Duodenal mucosa (tissue), 2 donors: Measurements from ENCODE around the gene CRTC2.

Experiments used
- H3K27ac ChIP-seq: one replicate; pipeline ENCODE4 v1.7.0; 2013; ENCODE audit warnings: low read depth, low read length
- H3K27me3 ChIP-seq, 2 donors: one replicate each; pipeline ENCODE4 v1.7.0; 2013; ENCODE audit warnings: low read length in 2 of 2, control low read depth in 1 of 2; ENCODE audit not compliant: insufficient read depth in 2 of 2, control insufficient read depth in 1 of 2
- H3K36me3 ChIP-seq, 2 donors: one replicate each; pipeline ENCODE4 v1.7.0; 2013; ENCODE audit warnings: low read length in 2 of 2, control low read depth in 1 of 2; ENCODE audit not compliant: insufficient read depth in 2 of 2, control insufficient read depth in 1 of 2
- H3K4me1 ChIP-seq, 2 donors: one replicate each; pipeline ENCODE4 v1.7.0; 2013; ENCODE audit warnings: low read length in 2 of 2, control low read depth in 1 of 2; ENCODE audit not compliant: insufficient read depth in 2 of 2, control insufficient read depth in 1 of 2
- H3K4me3 ChIP-seq, 2 donors: one replicate each; pipeline ENCODE4 v1.7.0; 2013; ENCODE audit warnings: low read length in 2 of 2, low read depth in 1 of 2
- H3K9ac ChIP-seq, 2 donors: one replicate each; pipeline ENCODE4 v1.7.0; 2013; ENCODE audit warnings: low read length in 2 of 2, low read depth in 1 of 2
- H3K9me3 ChIP-seq, 2 donors: one replicate each; pipeline ENCODE4 v1.7.0; 2013; ENCODE audit warnings: low read length in 2 of 2, control low read depth in 1 of 2; ENCODE audit not compliant: control insufficient read depth in 1 of 2

The CRTC2 gene

DNA sequence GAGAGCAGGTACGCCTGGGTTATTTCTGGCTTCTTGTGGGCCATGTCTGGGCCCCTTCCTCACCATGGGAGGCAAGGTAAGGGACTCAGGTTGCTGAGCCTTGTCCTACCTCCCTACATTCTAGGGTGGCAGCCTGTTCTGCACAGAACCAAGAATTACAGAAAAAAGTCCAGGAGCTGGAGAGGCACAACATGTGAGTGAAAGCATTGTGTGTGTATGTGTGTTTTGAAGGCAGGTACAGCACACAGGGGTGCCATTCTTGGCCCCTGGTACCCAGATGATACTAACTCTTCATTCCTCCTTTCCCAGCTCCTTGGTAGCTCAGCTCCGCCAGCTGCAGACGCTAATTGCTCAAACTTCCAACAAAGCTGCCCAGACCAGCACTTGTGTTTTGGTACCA lies 14.7 kb upstream of the CRTC2 start:
- H3K4me1 ChIP-seq: peaks cover 21 to 22% of the 10 kb centered on the region in 2 donors
- no peak overlapping the region for H3K27ac ChIP-seq
- no peaks in the 10 kb centered on the region for H3K9me3 ChIP-seq
- H3K36me3 ChIP-seq: peaks cover 15 to 34% of the 10 kb centered on the region in 2 donors
- no peak overlapping the region for H3K9ac ChIP-seq
- no peaks in the 10 kb centered on the region for H3K27me3 ChIP-seq
- no peak overlapping the region for H3K4me3 ChIP-seq

GRCh38 chr1:153970346-153970745 lies 11.9 kb upstream of the CRTC2 start:
- no peaks in the 10 kb centered on the region for H3K27me3 ChIP-seq
- no peak overlapping the region for H3K9ac ChIP-seq
- H3K4me3 ChIP-seq: no peak overlapping the region
- H3K9me3 ChIP-seq: no peaks in the 10 kb centered on the region
- peaks cover 23 to 26% of the 10 kb centered on the region in 2 donors for H3K4me1 ChIP-seq
- peaks cover 15 to 28% of the 10 kb centered on the region in 2 donors for H3K36me3 ChIP-seq
- H3K27ac ChIP-seq: no peak overlapping the region

DNA sequence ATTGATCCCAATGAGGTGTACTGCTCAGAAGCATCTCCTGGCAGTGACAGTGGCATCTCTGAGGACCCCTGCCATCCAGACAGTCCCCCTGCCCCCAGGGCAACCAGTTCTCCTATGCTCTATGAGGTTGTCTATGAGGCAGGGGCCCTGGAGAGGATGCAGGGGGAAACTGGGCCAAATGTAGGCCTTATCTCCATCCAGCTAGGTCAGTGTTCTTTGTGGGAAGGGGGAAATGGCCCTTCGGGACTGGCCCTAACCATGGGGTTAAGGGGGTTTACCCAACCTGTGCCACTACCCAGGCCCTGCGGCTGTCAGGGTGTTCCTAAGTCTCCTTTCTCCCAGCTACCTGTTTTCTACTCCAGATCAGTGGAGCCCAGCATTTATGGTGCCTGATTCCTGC lies 10.6 kb upstream of the CRTC2 start:
- H3K27me3 ChIP-seq: no peaks in the 10 kb centered on the region
- peak overlapping the region; percentile 77 to 91 for H3K4me3 ChIP-seq
- H3K4me1 ChIP-seq: peaks cover 28 to 29% of the 10 kb centered on the region in 2 donors
- no peaks in the 10 kb centered on the region for H3K9me3 ChIP-seq
- H3K36me3 ChIP-seq: peaks cover 8 to 18% of the 10 kb centered on the region in 2 donors
- H3K9ac ChIP-seq: peak overlapping the region in 1 of 2 donors; percentile 83
- H3K27ac ChIP-seq: no peak overlapping the region

- Histone ChIP-seq H3K27me3 (no peaks in the 10 kb centered on the region), H3K27ac (no peak overlapping the region), H3K4me3 (peak overlapping the region; percentile 77 to 91)
Observed at GRCh38 chr1:153968408-153968807, 10.0 kb upstream of the CRTC2 start.

DNA sequence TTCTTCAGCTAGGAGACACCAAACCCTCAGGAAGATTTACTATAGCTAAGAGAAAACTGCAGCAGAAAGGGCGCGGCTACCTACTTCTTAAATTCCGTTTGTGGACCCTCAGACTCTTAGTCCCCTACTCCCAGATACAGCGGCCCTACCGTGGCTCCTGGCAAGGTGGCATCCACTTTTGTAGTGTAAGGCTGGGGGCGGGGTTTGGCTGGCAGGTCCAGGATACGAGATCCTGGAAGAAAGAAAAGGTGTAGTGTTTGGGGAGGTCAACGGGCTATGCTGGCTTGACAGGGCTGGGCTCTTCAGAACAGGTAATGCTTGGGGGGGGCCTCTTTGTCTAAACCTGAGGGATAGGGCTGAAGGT lies 9.6 kb upstream of the CRTC2 start:
- Histone ChIP-seq H3K27me3 (no peaks in the 10 kb centered on the region), H3K27ac (peak overlapping the region; percentile 61), H3K4me3 (peak overlapping the region; percentile 77 to 91), H3K4me1 (peaks cover 29 to 34% of the 10 kb centered on the region in 2 donors), H3K9me3 (no peaks in the 10 kb centered on the region), H3K36me3 (peaks cover 0 to 8% of the 10 kb centered on the region in 2 donors), H3K9ac (peak overlapping the region; percentile 83 to 84)

More at GRCh38 chr1:153968408-153968807, 10.0 kb upstream of the CRTC2 start:
- Histone ChIP-seq H3K36me3 (peaks cover 2 to 12% of the 10 kb centered on the region in 2 donors), H3K4me1 (peaks cover 28 to 31% of the 10 kb centered on the region in 2 donors), H3K9me3 (no peaks in the 10 kb centered on the region), H3K9ac (peak overlapping the region; percentile 83 to 84)

DNA sequence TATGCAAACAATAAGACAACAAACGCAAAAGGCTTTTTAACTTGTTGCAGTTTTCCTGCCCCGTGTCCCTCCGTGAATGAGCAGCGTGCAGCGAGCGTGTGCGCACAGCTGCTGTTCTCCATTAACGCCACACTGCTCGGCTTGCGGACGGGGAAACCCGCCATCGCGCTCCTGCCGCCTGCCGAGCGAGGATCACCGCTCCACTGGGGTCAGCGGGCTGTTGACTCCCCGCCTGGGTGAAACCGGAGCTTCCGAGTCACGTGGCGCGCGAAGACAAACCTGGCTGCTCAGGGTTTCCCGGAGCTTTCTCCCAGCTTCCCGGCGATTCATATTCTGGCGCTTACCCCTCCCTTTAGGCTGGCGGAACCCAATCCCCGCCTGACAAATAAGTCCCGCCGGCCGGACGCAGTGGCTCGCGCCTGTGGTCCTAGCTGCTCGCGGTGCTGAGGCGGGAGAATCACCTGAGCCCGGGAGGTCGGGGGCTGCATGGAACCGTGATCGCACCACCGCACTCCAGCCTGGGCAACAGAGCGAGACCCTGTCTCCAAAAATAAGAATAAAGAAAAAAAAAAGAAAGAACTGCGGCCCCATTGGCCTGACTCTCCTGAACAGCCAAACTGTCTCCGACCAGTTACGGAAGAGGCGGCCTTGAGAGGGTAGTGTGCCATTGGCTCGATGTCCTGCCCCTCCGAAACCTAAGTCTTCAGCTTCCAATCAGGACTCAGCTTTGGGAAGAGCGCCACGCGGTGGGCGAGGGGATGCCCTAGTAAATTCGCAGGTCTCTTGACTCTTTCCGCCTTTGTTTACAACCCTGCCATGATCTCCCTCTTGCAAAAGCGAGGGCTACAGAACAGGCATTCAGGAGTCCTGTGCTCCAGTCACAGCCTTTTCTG lies 8.9 kb upstream of the CRTC2 start, which contains the start of gene CREB3L4:
Gene CREB3L4, plus strand, starts transcription at position 796 of the 893 bp plus-strand sequence. CDS start 624 bp downstream, outside the sequence.
- peak within 1 kb of the TSS; percentile 91 for H3K27ac ChIP-seq
- H3K9ac ChIP-seq: peak within 1 kb of the TSS; percentile 83 to 92
- no peaks in the 10 kb centered on the region for H3K27me3 ChIP-seq
- H3K4me3 ChIP-seq: peak within 1 kb of the TSS; percentile 77 to 91
- no peaks in the 10 kb centered on the region for H3K9me3 ChIP-seq
- H3K4me1 ChIP-seq: peaks cover 35 to 40% of the 10 kb centered on the region in 2 donors
- peaks cover 0 to 3% of the 10 kb centered on the region in 2 donors for H3K36me3 ChIP-seq

DNA sequence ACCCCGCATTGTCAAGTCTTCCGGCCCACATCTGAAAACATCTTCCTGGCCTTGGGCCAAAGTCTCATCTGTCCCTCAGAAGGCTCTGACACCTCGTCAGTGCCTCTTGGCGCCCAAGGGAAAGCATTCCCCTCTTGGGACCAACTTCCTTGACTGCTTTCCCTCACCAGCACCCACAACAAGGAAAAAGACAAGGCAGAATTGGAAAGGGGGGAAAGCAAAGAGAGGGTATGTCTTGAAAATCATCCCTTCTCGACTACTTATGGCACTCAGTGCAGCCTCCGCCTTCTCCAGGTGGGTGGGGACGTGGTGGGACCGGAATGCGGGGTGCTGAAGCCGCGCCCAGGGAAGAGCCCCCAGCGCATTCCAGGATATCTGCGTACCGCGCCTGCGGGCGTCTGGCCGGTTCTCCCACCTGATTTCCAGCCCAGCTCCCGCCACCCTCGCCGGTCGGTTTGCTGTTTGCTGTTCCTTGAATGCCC lies 5.5 kb upstream of the CRTC2 start:
- Histone ChIP-seq H3K4me3 (peak overlapping the region; percentile 77 to 95), H3K27me3 (no peaks in the 10 kb centered on the region), H3K9me3 (no peaks in the 10 kb centered on the region), H3K4me1 (peaks cover 49 to 53% of the 10 kb centered on the region in 2 donors), H3K36me3 (peaks cover 0 to 11% of the 10 kb centered on the region in 2 donors), H3K27ac (peak overlapping the region; percentile 83), H3K9ac (peak overlapping the region; percentile 71 to 94)

DNA sequence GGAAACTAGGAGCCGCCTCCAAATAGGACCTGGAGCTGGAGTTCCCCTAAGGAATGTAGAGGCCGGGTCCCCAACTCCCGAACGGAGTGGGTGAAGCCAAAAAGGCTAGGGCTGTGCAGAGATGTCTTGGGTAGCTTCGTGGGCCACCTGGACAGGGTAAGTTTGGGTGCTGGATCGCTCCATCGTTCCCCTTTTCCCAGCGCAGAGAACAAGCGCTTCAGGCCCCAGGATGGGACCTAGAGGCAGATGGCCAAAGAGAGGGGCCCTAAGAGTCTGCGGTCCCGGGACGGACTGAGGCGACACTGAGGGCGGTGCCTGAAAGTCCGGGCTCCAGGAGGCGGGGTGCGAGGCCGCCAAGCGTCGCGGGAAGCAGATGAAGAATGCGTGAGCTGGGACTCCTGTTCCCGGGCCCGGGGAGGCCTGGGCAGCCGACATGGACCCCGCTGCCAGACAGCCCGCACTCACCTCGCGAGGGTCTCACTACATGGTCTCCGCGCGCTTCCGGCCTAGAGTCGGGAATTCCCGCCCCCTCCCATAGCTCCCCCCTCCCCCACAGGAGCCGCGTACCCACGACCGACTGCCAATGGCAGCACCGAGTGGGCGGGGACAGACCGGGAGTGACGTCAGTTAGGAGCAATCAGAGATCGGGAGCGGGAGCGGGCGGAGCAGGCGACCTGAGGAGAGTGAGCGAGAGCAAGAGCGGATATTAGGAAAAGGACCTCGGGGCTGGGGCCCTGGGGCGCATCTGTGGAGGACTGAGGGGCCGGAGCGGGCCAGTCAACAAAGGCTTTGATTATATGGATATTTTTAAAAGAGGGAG lies 4.8 kb upstream of the CRTC2 start, which contains the start of gene SLC39A1:
Gene SLC39A1, minus strand, starts transcription at position 508 of the 820 bp plus-strand sequence. CDS start 822 bp downstream, outside the sequence.
- Histone ChIP-seq H3K9me3 (no peaks in the 10 kb centered on the region), H3K4me1 (peaks cover 46 to 49% of the 10 kb centered on the region in 2 donors), H3K27ac (peak within 1 kb of the TSS; percentile 83), H3K27me3 (no peaks in the 10 kb centered on the region), H3K9ac (peak within 1 kb of the TSS; percentile 94 to 99), H3K4me3 (peak within 1 kb of the TSS; percentile 77 to 95), H3K36me3 (peaks cover 0 to 11% of the 10 kb centered on the region in 2 donors)

DNA sequence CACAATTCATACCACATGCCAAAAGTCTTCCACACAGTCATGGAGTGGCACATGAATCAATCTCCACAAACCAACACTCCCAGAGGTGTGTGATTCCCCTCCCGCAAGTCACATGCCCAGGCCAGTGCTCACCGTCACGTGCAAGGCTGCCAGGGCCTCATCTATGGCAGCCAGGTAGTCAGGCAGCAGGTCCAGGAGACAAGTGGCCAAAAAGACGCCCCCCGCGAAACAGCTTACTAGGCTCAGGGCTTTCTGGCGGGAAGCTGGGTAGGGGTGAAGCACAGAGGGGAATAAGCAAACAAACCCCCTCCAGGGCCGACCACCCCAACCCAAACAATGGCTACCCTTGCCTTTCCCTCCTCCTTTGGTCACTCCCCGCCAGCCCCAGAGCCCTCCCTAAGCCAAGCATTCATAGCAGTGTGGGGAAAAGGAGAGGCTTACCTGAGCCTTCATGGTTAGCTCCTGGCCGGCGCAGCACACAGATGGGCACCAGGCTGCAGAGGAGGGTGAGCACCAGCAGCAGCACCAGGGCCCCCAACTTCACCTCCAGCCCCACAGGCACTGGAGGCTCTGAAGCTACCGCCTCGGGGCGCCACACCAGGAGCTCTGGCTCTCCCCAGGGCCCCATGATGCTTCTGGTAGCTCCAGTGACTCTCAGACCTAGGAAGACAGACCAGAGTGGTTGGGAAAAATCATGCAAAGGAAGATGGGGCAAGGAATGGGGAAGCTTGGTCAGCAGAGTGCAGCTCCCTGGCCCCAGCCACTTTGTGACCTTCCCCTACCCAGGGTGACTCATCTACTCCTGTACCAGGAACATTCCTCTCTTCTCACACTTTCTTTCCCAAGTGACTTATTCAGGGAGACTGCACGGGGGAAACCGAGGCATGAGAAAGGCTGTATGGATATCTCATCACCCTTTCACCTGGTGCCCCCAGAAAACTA lies 3.9 kb upstream of the CRTC2 start:
- Histone ChIP-seq H3K9ac (peak overlapping the region; percentile 94 to 99), H3K36me3 (peaks cover 0 to 11% of the 10 kb centered on the region in 2 donors), H3K9me3 (no peaks in the 10 kb centered on the region), H3K4me1 (peaks cover 46 to 50% of the 10 kb centered on the region in 2 donors), H3K4me3 (peak overlapping the region; percentile 77 to 95), H3K27me3 (no peaks in the 10 kb centered on the region), H3K27ac (peak overlapping the region; percentile 83)
